PFSK-1 (cell line): ENCODE results near the gene PHACTR4.

Experiments
- POLR2AphosphoS5 ChIP-seq: IDR thresholded peaks from 2 replicates; pipeline ENCODE4 v1.6.1; 2012; ENCODE audit warnings: low read depth, mild to moderate bottlenecking, control low read depth, low read length, moderate library complexity
- TAF1 ChIP-seq: IDR thresholded peaks from 2 replicates; pipeline ENCODE4 v1.6.1; 2012; ENCODE audit warnings: low read length, control low read depth, borderline replicate concordance; ENCODE audit not compliant: insufficient read depth
- TF ChIP-seq, protein P1 (sequence below), 2 experiments: IDR thresholded peaks; 2 replicates each; pipeline versions ENCODE4 v1.6.1 to v1.8.0; 2011 to 2012; ENCODE audit warnings: low read depth in 2 of 2, low read length in 2 of 2, control low read depth in 1 of 2, inconsistent platforms in 1 of 2, mild to moderate bottlenecking in 1 of 2, moderate library complexity in 1 of 2; ENCODE audit not compliant: insufficient read depth in 1 of 2

DNA sequence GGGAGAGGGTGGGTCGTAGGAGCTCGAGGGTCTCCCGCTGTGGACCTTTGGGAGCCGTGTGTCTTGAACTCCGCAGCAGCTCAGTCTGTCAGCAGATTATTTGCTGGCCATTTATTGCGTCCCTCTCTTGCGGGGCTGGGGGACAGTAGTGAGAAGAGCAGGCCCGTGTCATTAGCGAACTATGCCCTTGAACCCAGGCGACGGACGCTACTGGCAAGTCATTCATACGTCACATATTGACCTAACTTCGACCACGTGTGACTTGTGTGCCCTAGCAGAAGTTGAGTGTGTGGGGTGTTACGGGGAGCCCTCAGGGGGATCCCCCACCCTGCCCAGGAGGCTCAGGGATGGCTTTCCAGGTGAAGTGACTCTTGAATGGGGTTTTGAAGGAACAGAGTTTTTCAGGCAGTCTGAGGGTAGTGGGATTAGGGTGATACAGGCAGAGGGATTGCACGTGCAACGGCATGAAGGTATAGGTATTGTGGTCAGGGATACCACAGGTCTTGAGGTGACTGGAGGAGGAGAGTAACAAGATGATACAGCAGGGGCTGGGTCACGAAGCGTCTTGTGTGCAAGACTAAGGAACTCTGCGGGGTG, 149.3 kb downstream of the PHACTR4 start:
- no peak for TF ChIP-seq POLR2AphosphoS5
- TF ChIP-seq, protein P1, sequence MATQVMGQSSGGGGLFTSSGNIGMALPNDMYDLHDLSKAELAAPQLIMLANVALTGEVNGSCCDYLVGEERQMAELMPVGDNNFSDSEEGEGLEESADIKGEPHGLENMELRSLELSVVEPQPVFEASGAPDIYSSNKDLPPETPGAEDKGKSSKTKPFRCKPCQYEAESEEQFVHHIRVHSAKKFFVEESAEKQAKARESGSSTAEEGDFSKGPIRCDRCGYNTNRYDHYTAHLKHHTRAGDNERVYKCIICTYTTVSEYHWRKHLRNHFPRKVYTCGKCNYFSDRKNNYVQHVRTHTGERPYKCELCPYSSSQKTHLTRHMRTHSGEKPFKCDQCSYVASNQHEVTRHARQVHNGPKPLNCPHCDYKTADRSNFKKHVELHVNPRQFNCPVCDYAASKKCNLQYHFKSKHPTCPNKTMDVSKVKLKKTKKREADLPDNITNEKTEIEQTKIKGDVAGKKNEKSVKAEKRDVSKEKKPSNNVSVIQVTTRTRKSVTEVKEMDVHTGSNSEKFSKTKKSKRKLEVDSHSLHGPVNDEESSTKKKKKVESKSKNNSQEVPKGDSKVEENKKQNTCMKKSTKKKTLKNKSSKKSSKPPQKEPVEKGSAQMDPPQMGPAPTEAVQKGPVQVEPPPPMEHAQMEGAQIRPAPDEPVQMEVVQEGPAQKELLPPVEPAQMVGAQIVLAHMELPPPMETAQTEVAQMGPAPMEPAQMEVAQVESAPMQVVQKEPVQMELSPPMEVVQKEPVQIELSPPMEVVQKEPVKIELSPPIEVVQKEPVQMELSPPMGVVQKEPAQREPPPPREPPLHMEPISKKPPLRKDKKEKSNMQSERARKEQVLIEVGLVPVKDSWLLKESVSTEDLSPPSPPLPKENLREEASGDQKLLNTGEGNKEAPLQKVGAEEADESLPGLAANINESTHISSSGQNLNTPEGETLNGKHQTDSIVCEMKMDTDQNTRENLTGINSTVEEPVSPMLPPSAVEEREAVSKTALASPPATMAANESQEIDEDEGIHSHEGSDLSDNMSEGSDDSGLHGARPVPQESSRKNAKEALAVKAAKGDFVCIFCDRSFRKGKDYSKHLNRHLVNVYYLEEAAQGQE (IDR thresholded peaks at IDR 0.05; ENCODE audit: insufficient read depth in 1 of 2, low read depth in 2 of 2, low read length in 2 of 2): no peak
- no peak for TF ChIP-seq TAF1
